Measurements from ENCODE around the gene ATP6V0B.

ATP6V0B gene

GRCh38 chr1:43987159-43987902, 12.6 kb downstream of the ATP6V0B start:
- DNase-seq: no peak

- DNase-seq: peak; percentile 27
These were observed 15.8 kb downstream of the ATP6V0B start for GRCh38 chr1:43990271-43991199.

GRCh38 chr1:43991200-43991475, 16.4 kb downstream of the ATP6V0B start:
- DNase-seq: no peak

GRCh38 chr1:43991476-43992231, 16.9 kb downstream of the ATP6V0B start, which contains the start of gene CCDC24:
Gene CCDC24, plus strand, starts transcription at chr1:43991599. Its CDS starts 280 bp downstream, at chr1:43991879.
- DNase-seq: peak; percentile 85

- DNase-seq: peak; percentile 44
These were observed 17.7 kb downstream of the ATP6V0B start for GRCh38 chr1:43992232-43992995.

- no peak for DNase-seq
These were observed 18.6 kb downstream of the ATP6V0B start for GRCh38 chr1:43993206-43993914.

GRCh38 chr1:43994071-43994470, 19.3 kb downstream of the ATP6V0B start:
- DNase-seq: no peak

GRCh38 chr1:43994794-43995790, 20.3 kb downstream of the ATP6V0B start:
- peak; percentile 14 for DNase-seq

GRCh38 chr1:43995984-43996732, 21.4 kb downstream of the ATP6V0B start:
- DNase-seq: no peak

- no peak for DNase-seq
These were observed 22.0 kb downstream of the ATP6V0B start for GRCh38 chr1:43996733-43997115.

GRCh38 chr1:43997295-43997999, 22.7 kb downstream of the ATP6V0B start:
- peak; percentile 88 for DNase-seq

- peak; percentile 28 for DNase-seq
These were observed 23.2 kb downstream of the ATP6V0B start for GRCh38 chr1:43998000-43998378.

GRCh38 chr1:43999455-43999854, 24.7 kb downstream of the ATP6V0B start:
- DNase-seq: no peak

- no peak for DNase-seq
These were observed 25.4 kb downstream of the ATP6V0B start for GRCh38 chr1:44000122-44000665.

- DNase-seq: no peak
These were observed 27.4 kb downstream of the ATP6V0B start for GRCh38 chr1:44002165-44002564.

GRCh38 chr1:44002606-44003157, 27.9 kb downstream of the ATP6V0B start:
- no peak for DNase-seq

- no peak for DNase-seq
These were observed 33.5 kb downstream of the ATP6V0B start for GRCh38 chr1:44008259-44008658.

- DNase-seq: no peak
These were observed 36.2 kb downstream of the ATP6V0B start for GRCh38 chr1:44010935-44011471.

Measured in NCI-H146 (cell line).